Measurements from ENCODE around the gene GGA2.
A peak's percentile ranks its signal among the peaks of the same experiment; 100 is the strongest.
"Not testable (repeated sequence)": the region's sequence is repeated elsewhere in the genome, so short reads cannot be mapped to it uniquely, and the experiment has no call there.

Gene GGA2

DNA sequence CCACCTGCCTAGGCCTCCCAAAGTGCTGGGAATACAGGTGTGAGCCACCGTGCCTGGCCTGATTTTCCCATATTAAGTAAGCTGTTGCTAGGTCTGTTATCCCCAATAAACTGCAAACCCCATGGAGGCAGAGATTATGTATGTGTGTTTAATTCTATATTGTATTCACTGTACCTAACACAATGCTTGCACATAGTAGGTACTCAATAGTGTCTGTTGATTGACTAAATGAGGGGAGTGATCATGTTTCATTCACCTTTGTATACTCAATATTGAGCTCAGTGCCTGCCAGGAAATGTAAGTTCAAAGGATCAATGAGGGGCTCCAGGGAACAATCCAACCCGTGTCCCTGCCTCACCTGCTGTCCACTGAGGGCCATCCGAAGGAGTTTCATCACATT, 14.6 kb upstream of the GGA2 start:
- no peak for DNase-seq (ENCODE audit: low read depth in 4 of 4, low spot score in 1 of 4)

- no peak for DNase-seq (ENCODE audit: low read depth in 4 of 4, low spot score in 1 of 4)
Observed at GRCh38 chr16:23523876-23524385, 13.6 kb upstream of the GGA2 start.

GRCh38 chr16:23523321-23523720, 13.0 kb upstream of the GGA2 start:
- DNase-seq (ENCODE audit: low read depth in 4 of 4, low spot score in 1 of 4): no peak

DNA sequence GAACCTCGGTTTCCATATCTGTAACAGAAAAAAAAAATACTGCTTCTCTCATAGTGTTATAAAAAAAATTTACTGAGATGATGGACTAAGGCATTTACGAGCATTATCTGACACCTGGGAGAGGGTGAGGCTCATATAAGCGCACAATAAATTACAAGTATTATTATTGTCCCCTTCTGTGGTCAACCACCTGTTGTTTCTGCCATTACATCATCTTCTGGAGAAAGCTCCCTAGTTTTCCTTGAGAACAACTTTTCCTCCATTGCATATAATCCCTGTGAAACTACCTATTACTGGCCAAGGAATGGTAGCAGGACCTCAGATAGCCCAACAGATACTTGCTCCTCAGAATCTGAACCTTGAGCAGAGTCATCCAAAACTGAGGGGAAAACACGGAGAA, 11.7 kb upstream of the GGA2 start:
- no peak for DNase-seq (ENCODE audit: low read depth in 4 of 4, low spot score in 1 of 4)

DNA sequence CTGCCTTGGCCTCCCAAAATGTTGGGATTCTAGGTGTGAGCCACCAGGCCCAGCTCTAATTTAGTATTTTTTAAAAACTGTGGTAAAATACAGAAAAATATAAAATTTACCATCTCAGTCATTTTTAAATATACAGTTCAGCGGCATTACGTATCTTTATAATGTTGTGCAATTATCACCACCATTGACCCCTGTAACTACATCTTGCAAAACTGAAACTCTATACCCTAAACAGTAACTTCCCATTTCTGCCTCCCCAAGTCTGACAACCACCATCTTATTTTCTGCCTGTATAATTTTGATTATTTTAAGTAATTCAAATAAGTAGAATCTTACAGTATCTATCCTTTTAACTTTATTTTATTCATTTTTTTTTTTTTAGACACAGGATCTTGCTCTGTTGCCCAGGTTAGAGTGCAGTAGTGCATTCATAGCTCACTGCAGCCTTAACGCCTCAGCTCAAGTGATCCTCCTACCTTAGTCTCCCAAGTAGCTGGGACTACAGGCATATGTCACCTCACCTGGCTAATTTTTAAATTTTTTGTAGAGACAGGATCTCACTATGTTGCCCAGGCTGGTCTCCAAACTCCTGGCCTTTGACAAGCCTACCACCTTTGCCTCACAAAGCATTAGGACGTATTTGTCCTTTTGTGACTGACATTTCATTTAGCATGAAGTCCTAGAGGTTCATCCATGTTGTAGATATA, 10.9 kb upstream of the GGA2 start:
- no peak for DNase-seq (ENCODE audit: low read depth in 4 of 4, low spot score in 1 of 4)

- DNase-seq (ENCODE audit: low read depth in 4 of 4, low spot score in 1 of 4): no peak
Observed at GRCh38 chr16:23520500-23520899, 10.2 kb upstream of the GGA2 start.

DNA sequence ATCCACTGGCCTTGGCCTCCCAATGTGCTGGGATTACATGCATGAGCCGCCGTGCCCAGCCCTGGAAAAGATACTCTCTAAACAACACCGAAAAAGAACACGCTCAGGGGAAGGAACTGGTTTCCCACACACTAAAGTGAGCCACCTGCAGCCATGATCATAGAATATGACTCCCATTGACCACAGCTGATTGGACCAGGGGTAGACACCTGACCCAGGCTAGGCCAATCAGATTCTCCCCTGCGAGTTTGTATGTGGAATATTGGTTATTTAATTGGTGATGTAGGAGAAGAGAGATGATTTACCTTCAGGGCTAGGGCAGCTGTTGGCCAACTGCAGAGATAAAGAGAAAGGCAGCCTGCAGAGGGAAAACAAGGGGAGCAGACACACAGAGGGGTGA, 9.0 kb upstream of the GGA2 start:
- DNase-seq (ENCODE audit: low read depth in 4 of 4, low spot score in 1 of 4): no peak

DNA sequence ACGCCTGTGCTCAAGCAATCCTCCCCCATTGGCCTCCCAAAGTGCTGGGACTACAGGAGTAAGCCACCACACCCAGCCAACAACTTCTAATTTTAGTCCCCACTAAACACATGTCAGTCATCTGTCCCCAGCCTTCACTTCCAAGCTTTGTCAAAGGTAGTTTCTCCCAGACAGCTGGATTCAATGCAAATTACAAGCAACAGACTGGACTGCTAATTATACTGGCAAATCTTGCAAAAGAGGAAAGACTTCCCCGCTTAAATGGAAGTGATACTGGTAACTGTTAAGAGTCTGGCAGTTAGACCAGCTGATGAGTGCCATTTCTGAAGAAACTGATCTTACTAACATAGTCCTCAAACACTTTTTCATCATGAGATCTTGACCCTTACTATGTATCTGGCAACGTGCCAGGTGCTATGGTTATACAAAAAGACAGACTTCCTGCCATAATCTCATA, 8.2 kb upstream of the GGA2 start:
- DNase-seq (ENCODE audit: low read depth in 4 of 4, low spot score in 1 of 4): no peak

DNA sequence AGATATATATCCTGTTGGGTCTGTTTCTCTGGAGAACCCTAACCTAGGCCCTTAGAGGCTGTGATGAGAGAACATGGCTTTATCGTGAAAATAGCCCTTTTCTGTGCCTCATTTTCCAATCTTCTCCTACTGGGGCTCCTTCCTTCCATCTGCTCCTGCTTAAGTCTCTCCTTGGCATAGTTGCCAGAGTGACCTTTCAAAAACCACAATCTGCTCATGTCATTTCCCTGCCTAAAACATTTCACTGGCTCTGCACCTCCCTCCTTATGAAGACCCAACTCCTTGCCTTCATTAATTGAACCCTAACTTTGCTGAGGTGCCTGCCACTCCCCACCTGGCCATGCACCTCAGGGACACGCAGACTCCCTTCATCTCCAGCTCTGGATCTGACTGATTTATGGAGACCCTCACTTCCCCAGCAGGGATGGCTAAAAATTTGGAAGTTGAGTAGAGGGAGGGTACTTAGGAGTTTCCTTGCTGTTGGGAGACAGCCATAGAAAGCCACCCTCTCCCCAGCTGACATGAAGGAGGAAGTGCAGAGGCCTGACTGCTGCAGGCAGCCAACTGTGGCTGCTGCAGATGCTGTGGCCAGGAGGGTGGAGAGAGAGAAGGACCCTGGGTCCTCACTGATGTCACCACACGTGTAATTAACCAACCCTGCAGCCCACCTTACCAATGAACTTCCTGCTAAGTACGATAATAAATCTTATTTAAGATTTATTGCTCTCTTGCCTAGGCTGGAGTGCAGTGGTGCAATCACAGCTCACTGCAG, 6.3 kb upstream of the GGA2 start:
- DNase-seq (ENCODE audit: low read depth in 4 of 4, low spot score in 1 of 4): no peak

GRCh38 chr16:23515881-23516280, 5.6 kb upstream of the GGA2 start:
- no peak for DNase-seq (ENCODE audit: low read depth in 4 of 4, low spot score in 1 of 4)

DNA sequence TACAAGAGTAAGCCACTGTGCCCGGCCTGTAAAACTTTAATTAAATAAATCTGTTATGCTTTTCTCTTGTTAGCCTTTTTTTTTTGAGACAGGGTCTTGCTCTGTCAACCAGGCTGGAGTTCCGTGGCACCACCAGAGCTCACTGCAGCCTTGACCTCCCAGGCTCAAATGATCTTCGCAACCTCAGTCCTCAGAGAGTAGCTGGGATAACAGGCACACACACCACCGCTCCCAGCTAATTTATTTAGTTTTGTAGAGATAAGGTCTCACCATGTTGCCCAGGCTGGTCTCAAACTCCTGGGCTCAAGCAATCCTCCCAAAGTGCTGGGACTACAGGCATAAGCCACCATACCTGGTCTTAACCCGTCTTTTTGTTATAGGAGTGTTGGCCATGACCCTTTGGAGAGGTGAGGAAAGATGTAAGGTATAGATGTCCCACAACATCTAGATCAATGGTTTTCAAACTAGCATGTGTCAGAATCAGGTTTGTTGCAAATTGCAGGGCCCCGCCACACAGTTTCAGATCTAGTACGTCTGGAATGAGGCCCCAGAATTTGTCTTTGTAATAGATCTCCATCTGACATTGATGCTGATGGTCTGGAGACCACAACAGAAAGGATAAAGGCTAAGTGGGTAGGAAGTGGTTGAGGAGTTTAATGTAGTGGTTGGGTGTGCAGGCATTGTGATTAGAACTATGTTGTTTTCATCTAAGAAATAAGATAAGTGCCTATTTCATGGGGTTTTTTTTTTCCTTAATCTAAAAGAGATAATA, 4.3 kb upstream of the GGA2 start:
- no peak for DNase-seq (ENCODE audit: low read depth in 4 of 4, low spot score in 1 of 4)

DNA sequence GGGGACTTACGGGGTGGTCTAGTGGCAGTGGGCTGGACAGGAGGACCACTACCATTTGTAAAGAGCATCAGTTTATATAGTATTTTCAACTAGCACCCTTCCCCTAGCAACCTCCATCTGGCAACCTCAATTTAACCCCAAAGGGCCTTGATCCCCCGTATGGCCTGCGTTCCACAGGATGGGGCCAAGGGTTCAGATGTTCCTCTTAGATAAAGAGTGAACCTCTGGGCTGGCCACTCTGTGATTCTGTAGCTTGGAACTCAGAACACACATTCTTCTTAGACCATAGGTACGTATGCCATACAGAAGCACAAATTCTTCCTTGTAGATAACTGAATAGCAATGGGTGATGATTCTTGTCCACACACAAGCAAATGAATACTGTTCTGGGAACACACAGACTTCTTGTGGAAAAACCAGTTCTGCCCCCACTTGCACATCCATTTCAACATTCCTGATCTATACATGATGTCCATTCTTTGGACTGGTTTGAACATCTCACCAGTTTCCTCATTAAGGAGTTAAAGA, 1.9 kb upstream of the GGA2 start:
- no peak for DNase-seq (ENCODE audit: low read depth in 4 of 4, low spot score in 1 of 4)

GRCh38 chr16:23511731-23512130, 1.4 kb upstream of the GGA2 start:
- no peak for DNase-seq (ENCODE audit: low read depth in 4 of 4, low spot score in 1 of 4)

GRCh38 chr16:23510915-23511270, 599 bp upstream of the GGA2 start:
- DNase-seq (ENCODE audit: low read depth in 4 of 4, low spot score in 1 of 4): not testable (repeated sequence)

GRCh38 chr16:23509782-23510163, 521 bp downstream of the GGA2 start:
- peak in 2 of 4 experiments; percentile 4 to 13 for DNase-seq (ENCODE audit: low read depth in 4 of 4, low spot score in 1 of 4)

- DNase-seq (ENCODE audit: low read depth in 4 of 4, low spot score in 1 of 4): no peak
Observed at GRCh38 chr16:23509441-23509754, 896 bp downstream of the GGA2 start.

DNA sequence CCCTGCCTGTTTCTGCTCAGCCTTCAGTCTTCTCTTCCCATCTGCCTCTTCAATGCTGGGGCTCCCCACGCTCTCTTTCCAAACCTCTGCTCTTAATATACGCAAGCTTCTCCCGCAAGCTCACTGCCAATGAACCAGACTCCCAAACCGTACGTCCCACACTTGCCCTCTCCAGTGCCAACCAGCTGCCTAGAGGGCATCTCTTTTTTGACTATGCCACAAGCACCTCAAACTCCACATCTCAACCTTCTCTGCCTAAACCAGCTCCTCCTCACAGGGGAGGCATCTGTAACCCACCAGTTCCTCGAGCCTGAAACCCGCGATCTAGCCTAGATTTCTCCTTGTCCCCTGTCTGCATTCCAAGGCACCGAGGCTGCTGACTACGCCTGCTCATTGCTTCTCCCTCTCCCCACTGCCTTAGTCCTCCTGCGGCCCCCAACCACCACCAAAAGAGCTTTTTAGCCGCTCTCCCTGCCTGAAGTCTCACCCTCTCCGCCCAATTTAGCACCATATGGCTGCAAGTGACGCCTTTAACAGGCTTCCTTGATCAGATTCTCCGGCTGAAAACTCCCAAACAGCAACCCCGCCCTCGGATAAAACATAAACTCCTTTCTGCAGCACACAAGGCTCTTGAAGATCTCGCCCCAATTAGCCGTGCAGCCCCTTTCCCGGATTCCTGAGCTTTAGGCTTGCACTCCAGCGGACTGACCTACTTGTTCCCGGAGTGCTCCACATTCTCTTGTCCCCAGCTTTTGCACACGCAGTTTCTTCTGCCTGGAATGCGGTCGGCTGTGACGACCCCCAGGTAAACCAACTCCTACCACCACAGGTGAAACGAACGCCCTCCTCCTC, 1.5 kb downstream of the GGA2 start:
- DNase-seq (ENCODE audit: low read depth in 4 of 4, low spot score in 1 of 4): no peak

- DNase-seq (ENCODE audit: low read depth in 4 of 4, low spot score in 1 of 4): no peak
Observed at GRCh38 chr16:23506606-23506994, 3.7 kb downstream of the GGA2 start.

DNA sequence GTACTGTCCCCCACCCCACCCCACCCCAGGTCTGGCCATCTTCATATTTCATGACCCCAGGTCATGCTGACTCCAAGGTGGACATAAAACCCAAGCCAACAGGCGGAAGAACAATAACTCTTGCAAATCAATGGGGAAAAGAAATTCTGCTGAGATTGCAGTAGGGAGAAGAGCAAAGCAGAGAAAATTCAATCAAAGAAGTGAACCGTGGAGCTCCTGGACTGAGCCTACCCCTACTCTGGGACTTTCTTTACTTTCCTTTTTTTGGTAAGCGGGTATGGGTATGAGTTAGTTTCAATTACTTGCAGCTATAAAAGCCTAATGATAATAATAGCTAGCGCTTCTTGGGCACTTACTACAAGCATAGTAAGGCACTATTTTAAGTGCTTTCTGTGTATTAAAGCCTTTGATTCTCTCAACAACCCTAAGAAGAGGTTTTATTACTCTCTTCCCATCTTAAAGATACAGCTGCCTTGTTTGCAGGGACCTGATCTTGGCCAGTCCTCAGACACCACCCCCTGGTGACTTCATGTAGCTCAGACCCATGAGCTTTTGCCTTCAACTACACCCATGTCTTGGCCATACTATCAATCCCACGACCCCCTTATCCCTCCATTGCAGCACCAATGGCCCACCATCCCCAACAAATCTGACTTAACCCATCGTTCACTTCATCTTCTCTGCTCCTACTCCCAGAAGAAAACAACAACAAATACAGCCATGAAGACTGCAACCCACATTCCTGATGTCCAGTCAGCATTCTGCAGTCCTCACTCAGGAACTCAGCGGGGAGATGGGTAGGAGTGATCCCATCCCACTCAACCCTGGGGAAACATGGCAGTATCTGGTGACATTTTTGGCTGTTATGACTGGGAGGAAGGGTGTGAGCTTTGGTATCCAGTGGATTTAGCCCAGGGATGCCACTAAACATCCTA, 4.4 kb downstream of the GGA2 start:
- DNase-seq (ENCODE audit: low read depth in 4 of 4, low spot score in 1 of 4): no peak

GRCh38 chr16:23505180-23505665, 5.1 kb downstream of the GGA2 start:
- no peak for DNase-seq (ENCODE audit: low read depth in 4 of 4, low spot score in 1 of 4)
